Liver (tissue), 9 donors: Measurements from ENCODE around the gene ABCA13. TPM values are rescaled to one million over a fixed set of nuclear protein-coding genes. Genes with fewer than 3 reads are reported as not detected.
A peak's percentile ranks its signal among the peaks of the same experiment; 100 is the strongest.

ENCODE experiments used
- DNase-seq: peaks from one replicate; pipeline ENCODE4 v3.0.0-alpha.2; 2017; ENCODE audit warnings: low spot score
- H3K27ac ChIP-seq, 2 donors: one replicate each; pipeline ENCODE4 v1.7.0; 2013; ENCODE audit warnings: inconsistent platforms in 2 of 2, low read length in 2 of 2, control low read depth in 1 of 2, low read depth in 1 of 2, mild to moderate bottlenecking in 1 of 2
- H3K27me3 ChIP-seq, 4 donors: one replicate each; pipeline versions ENCODE4 v1.6.1 to v1.7.0; 2013; ENCODE audit warnings: low read length in 3 of 4, inconsistent platforms in 1 of 4, mild to moderate bottlenecking in 1 of 4, moderate library complexity in 1 of 4; ENCODE audit not compliant: control insufficient read depth in 4 of 4, insufficient read depth in 4 of 4
- H3K36me3 ChIP-seq, 4 donors: one replicate each; pipeline versions ENCODE4 v1.6.1 to v1.7.0; 2013; ENCODE audit warnings: low read length in 3 of 4, mild to moderate bottlenecking in 3 of 4, low read depth in 1 of 4, moderate library complexity in 1 of 4; ENCODE audit not compliant: control insufficient read depth in 4 of 4, insufficient read depth in 3 of 4
- H3K4me1 ChIP-seq, 4 donors: one replicate each; pipeline versions ENCODE4 v1.6.1 to v1.7.0; 2013; ENCODE audit warnings: low read length in 3 of 4, mild to moderate bottlenecking in 3 of 4, moderate library complexity in 1 of 4; ENCODE audit not compliant: control insufficient read depth in 4 of 4, insufficient read depth in 4 of 4
- H3K4me3 ChIP-seq, 3 donors: one replicate each; pipeline versions ENCODE4 v1.6.1 to v1.7.0; 2013; ENCODE audit warnings: low read length in 3 of 3, control low read depth in 1 of 3, low read depth in 1 of 3, mild to moderate bottlenecking in 1 of 3
- H3K9ac ChIP-seq, 2 donors: one replicate each; pipeline ENCODE4 v1.7.0; 2013; ENCODE audit warnings: low read length in 2 of 2, mild to moderate bottlenecking in 2 of 2, moderate library complexity in 2 of 2, control low read depth in 1 of 2, low read depth in 1 of 2
- H3K9me3 ChIP-seq, 4 donors: one replicate each; pipeline versions ENCODE4 v1.6.1 to v1.7.0; 2013; ENCODE audit warnings: low read length in 3 of 4; ENCODE audit not compliant: control insufficient read depth in 4 of 4
- ATF3 ChIP-seq: IDR thresholded peaks from 2 replicates; pipeline ENCODE4 v1.6.1; 2016; ENCODE audit warnings: antibody characterized with exemption
- CTCF ChIP-seq: fragments of 150-350 bp; IDR thresholded peaks from 2 replicates; pipeline ENCODE4 v1.5.1; 2017; ENCODE audit warnings: improper control_type of control experiment, low read depth, low read length; ENCODE audit not compliant: missing input control
- EGR1 ChIP-seq, 2 donors: IDR thresholded peaks; 2 replicates each; pipeline ENCODE4 v1.6.1; 2016 to 2018; ENCODE audit warnings: antibody characterized with exemption in 2 of 2, low read depth in 2 of 2
- FOXA1 ChIP-seq: IDR thresholded peaks from 2 replicates; pipeline ENCODE4 v1.6.1; 2016; ENCODE audit warnings: antibody characterized with exemption
- FOXA2 ChIP-seq: IDR thresholded peaks from 2 replicates; pipeline ENCODE4 v1.6.1; 2016; ENCODE audit warnings: antibody characterized with exemption
- GABPA ChIP-seq, 2 donors: IDR thresholded peaks in 1 of 2; conservative IDR thresholded peaks in 1 of 2; 2 replicates each; pipeline ENCODE4 v1.6.1; 2016; ENCODE audit warnings: antibody characterized with exemption in 2 of 2, mild to moderate bottlenecking in 1 of 2, moderate library complexity in 1 of 2
- HNF4A ChIP-seq, 2 donors: conservative IDR thresholded peaks; 2 replicates each; pipeline ENCODE4 v1.6.1; 2016; ENCODE audit warnings: antibody characterized with exemption in 2 of 2, mild to moderate bottlenecking in 2 of 2
- HNF4G ChIP-seq: IDR thresholded peaks from 2 replicates; pipeline ENCODE4 v1.6.1; 2016; ENCODE audit warnings: antibody characterized with exemption
- JUND ChIP-seq, 2 donors: IDR thresholded peaks; 2 replicates each; pipeline ENCODE4 v1.6.1; 2016; ENCODE audit warnings: antibody characterized with exemption in 2 of 2
- NR2F2 ChIP-seq: IDR thresholded peaks from 2 replicates; pipeline ENCODE4 v1.6.1; 2016; ENCODE audit warnings: antibody characterized with exemption
- RAD21 ChIP-seq, 2 donors: IDR thresholded peaks; 2 replicates each; pipeline ENCODE4 v1.6.1; 2016; ENCODE audit warnings: antibody characterized with exemption in 2 of 2, mild to moderate bottlenecking in 2 of 2
- REST ChIP-seq: IDR thresholded peaks from 2 replicates; pipeline ENCODE4 v1.6.1; 2016; ENCODE audit warnings: antibody characterized with exemption, mild to moderate bottlenecking
- RXRA ChIP-seq, 2 donors: IDR thresholded peaks; 2 replicates each; pipeline ENCODE4 v1.6.1; 2017 to 2018; ENCODE audit warnings: antibody characterized with exemption in 2 of 2, mild to moderate bottlenecking in 1 of 2
- SP1 ChIP-seq: IDR thresholded peaks from 2 replicates; pipeline ENCODE4 v1.6.1; 2018; ENCODE audit warnings: antibody characterized with exemption, mild to moderate bottlenecking
- TAF1 ChIP-seq: conservative IDR thresholded peaks from 2 replicates; pipeline ENCODE4 v1.6.1; 2016; ENCODE audit warnings: antibody characterized with exemption, mild to moderate bottlenecking
- YY1 ChIP-seq: IDR thresholded peaks from 2 replicates; pipeline ENCODE4 v1.6.1; 2016; ENCODE audit warnings: antibody characterized with exemption, mild to moderate bottlenecking
- ZBTB33 ChIP-seq: IDR thresholded peaks from 2 replicates; pipeline ENCODE4 v1.6.1; 2016; ENCODE audit warnings: antibody characterized with exemption
- WGBS: extraction: QIAGEN DNeasy Blood & Tissue Kit; methylation state at CpG from one replicate; pipeline ENCODE4 v1.1.7; 2013; 5-methylcytosine and 5-hydroxymethylcytosine counted together
- polyA plus RNA-seq, 2 donors: library from polyadenylated mRNA; stranded (reverse) in 1 of 2; unstranded in 1 of 2; fragments of 200-250 nt in 1 of 2; fragments of >200 nt in 1 of 2; fragmentation: Nextera tagmentation in 1 of 2; extraction: Ambion mirVana in 1 of 2; gene quantifications; one replicate each; pipeline versions ENCODE4 v1.2.1 to v1.2.3, GENCODE V29; 2013 to 2015
- total RNA-seq, 2 donors: library from RNA; depleted of rRNA; stranded (reverse); fragments of >200 nt; gene quantifications; one replicate each; pipeline ENCODE4 v1.2.3, GENCODE V29; 2014
- donor health status: healthy.
- donor health status: healthy.
- donor health status: healthy.
- donor health status: healthy.
- donor health status: healthy.

ABCA13 gene
- total and polyA plus RNA-seq, 4 donors, result 0.22 to 1.0 (median 0.66) TPM

- Histone ChIP-seq H3K4me3 (no peak overlapping the region), H3K27ac (no peak overlapping the region), H3K9ac (no peak overlapping the region), H3K27me3 (no peaks in the 10 kb centered on the region), H3K9me3 (no peaks in the 10 kb centered on the region), H3K36me3 (no peaks in the 10 kb centered on the region), H3K4me1 (no peaks in the 10 kb centered on the region)
- DNase-seq, result no peak
- no peak for TF ChIP-seq TAF1
- no peak for TF ChIP-seq NR2F2
- no peak for TF ChIP-seq REST
- TF ChIP-seq FOXA2, result no peak
- no peak for TF ChIP-seq ZBTB33
- TF ChIP-seq HNF4A (conservative IDR thresholded peaks at IDR 0.05), result no peak
- no peak for TF ChIP-seq FOXA1
- TF ChIP-seq ATF3, result no peak
- no peak for TF ChIP-seq RAD21 (IDR thresholded peaks at IDR 0.05)
- TF ChIP-seq YY1, result no peak
- TF ChIP-seq EGR1 (IDR thresholded peaks at IDR 0.05; ENCODE audit: low read depth in 2 of 2), result no peak
- no peak for TF ChIP-seq RXRA (IDR thresholded peaks at IDR 0.05)
- TF ChIP-seq JUND (IDR thresholded peaks at IDR 0.05), result no peak
- no peak for TF ChIP-seq CTCF
- no peak for TF ChIP-seq HNF4G
- TF ChIP-seq SP1, result no peak
- TF ChIP-seq GABPA (IDR thresholded peaks at IDR 0.05 in 1 of 2, conservative IDR thresholded peaks at IDR 0.05 in 1 of 2), result no peak
- WGBS, result 50% methylated on average over 2 of the region's 2 CpGs
These were observed 346.8 kb downstream of the ABCA13 start for GRCh38 chr7:48518092-48518491.

GRCh38 chr7:48522692-48523091 is 351.4 kb downstream of the ABCA13 start:
- H3K9me3 ChIP-seq, result no peaks in the 10 kb centered on the region
- TF ChIP-seq GABPA (IDR thresholded peaks at IDR 0.05 in 1 of 2, conservative IDR thresholded peaks at IDR 0.05 in 1 of 2) (peak in 1 of 2 donors; percentile 44), NR2F2 (no peak)
- H3K4me3 ChIP-seq, result no peak overlapping the region
- no peak overlapping the region for H3K27ac ChIP-seq
- DNase-seq, result no peak
- H3K36me3 ChIP-seq, result no peaks in the 10 kb centered on the region
- H3K27me3 ChIP-seq, result no peaks in the 10 kb centered on the region
- H3K9ac ChIP-seq, result no peak overlapping the region
- no peaks in the 10 kb centered on the region for H3K4me1 ChIP-seq
